Liver (tissue), 9 donors: ENCODE results near the gene VPS25. TPM values are rescaled to one million over a fixed set of nuclear protein-coding genes. Genes with fewer than 3 reads are reported as not detected.

Experiments used
- DNase-seq: peaks from one replicate; pipeline ENCODE4 v3.0.0-alpha.2; 2017; ENCODE audit warnings: low spot score
- H3K27ac ChIP-seq, 2 donors: one replicate each; pipeline ENCODE4 v1.7.0; 2013; ENCODE audit warnings: inconsistent platforms in 2 of 2, low read length in 2 of 2, control low read depth in 1 of 2, low read depth in 1 of 2, mild to moderate bottlenecking in 1 of 2
- H3K27me3 ChIP-seq, 4 donors: one replicate each; pipeline versions ENCODE4 v1.6.1 to v1.7.0; 2013; ENCODE audit warnings: low read length in 3 of 4, inconsistent platforms in 1 of 4, mild to moderate bottlenecking in 1 of 4, moderate library complexity in 1 of 4; ENCODE audit not compliant: control insufficient read depth in 4 of 4, insufficient read depth in 4 of 4
- H3K36me3 ChIP-seq, 4 donors: one replicate each; pipeline versions ENCODE4 v1.6.1 to v1.7.0; 2013; ENCODE audit warnings: low read length in 3 of 4, mild to moderate bottlenecking in 3 of 4, low read depth in 1 of 4, moderate library complexity in 1 of 4; ENCODE audit not compliant: control insufficient read depth in 4 of 4, insufficient read depth in 3 of 4
- H3K4me1 ChIP-seq, 4 donors: one replicate each; pipeline versions ENCODE4 v1.6.1 to v1.7.0; 2013; ENCODE audit warnings: low read length in 3 of 4, mild to moderate bottlenecking in 3 of 4, moderate library complexity in 1 of 4; ENCODE audit not compliant: control insufficient read depth in 4 of 4, insufficient read depth in 4 of 4
- H3K4me3 ChIP-seq, 3 donors: one replicate each; pipeline versions ENCODE4 v1.6.1 to v1.7.0; 2013; ENCODE audit warnings: low read length in 3 of 3, control low read depth in 1 of 3, low read depth in 1 of 3, mild to moderate bottlenecking in 1 of 3
- H3K9ac ChIP-seq, 2 donors: one replicate each; pipeline ENCODE4 v1.7.0; 2013; ENCODE audit warnings: low read length in 2 of 2, mild to moderate bottlenecking in 2 of 2, moderate library complexity in 2 of 2, control low read depth in 1 of 2, low read depth in 1 of 2
- H3K9me3 ChIP-seq, 4 donors: one replicate each; pipeline versions ENCODE4 v1.6.1 to v1.7.0; 2013; ENCODE audit warnings: low read length in 3 of 4; ENCODE audit not compliant: control insufficient read depth in 4 of 4
- ATF3 ChIP-seq: IDR thresholded peaks from 2 replicates; pipeline ENCODE4 v1.6.1; 2016; ENCODE audit warnings: antibody characterized with exemption
- CTCF ChIP-seq: fragments of 150-350 bp; IDR thresholded peaks from 2 replicates; pipeline ENCODE4 v1.5.1; 2017; ENCODE audit warnings: improper control_type of control experiment, low read depth, low read length; ENCODE audit not compliant: missing input control
- EGR1 ChIP-seq, 2 donors: IDR thresholded peaks; 2 replicates each; pipeline ENCODE4 v1.6.1; 2016 to 2018; ENCODE audit warnings: antibody characterized with exemption in 2 of 2, low read depth in 2 of 2
- FOXA1 ChIP-seq: IDR thresholded peaks from 2 replicates; pipeline ENCODE4 v1.6.1; 2016; ENCODE audit warnings: antibody characterized with exemption
- FOXA2 ChIP-seq: IDR thresholded peaks from 2 replicates; pipeline ENCODE4 v1.6.1; 2016; ENCODE audit warnings: antibody characterized with exemption
- GABPA ChIP-seq, 2 donors: IDR thresholded peaks in 1 of 2; conservative IDR thresholded peaks in 1 of 2; 2 replicates each; pipeline ENCODE4 v1.6.1; 2016; ENCODE audit warnings: antibody characterized with exemption in 2 of 2, mild to moderate bottlenecking in 1 of 2, moderate library complexity in 1 of 2
- HNF4A ChIP-seq, 2 donors: conservative IDR thresholded peaks; 2 replicates each; pipeline ENCODE4 v1.6.1; 2016; ENCODE audit warnings: antibody characterized with exemption in 2 of 2, mild to moderate bottlenecking in 2 of 2
- HNF4G ChIP-seq: IDR thresholded peaks from 2 replicates; pipeline ENCODE4 v1.6.1; 2016; ENCODE audit warnings: antibody characterized with exemption
- JUND ChIP-seq, 2 donors: IDR thresholded peaks; 2 replicates each; pipeline ENCODE4 v1.6.1; 2016; ENCODE audit warnings: antibody characterized with exemption in 2 of 2
- MAX ChIP-seq: IDR thresholded peaks from 2 replicates; pipeline ENCODE4 v1.6.1; 2016; ENCODE audit warnings: antibody characterized with exemption
- NR2F2 ChIP-seq: IDR thresholded peaks from 2 replicates; pipeline ENCODE4 v1.6.1; 2016; ENCODE audit warnings: antibody characterized with exemption
- RAD21 ChIP-seq, 2 donors: IDR thresholded peaks; 2 replicates each; pipeline ENCODE4 v1.6.1; 2016; ENCODE audit warnings: antibody characterized with exemption in 2 of 2, mild to moderate bottlenecking in 2 of 2
- REST ChIP-seq: IDR thresholded peaks from 2 replicates; pipeline ENCODE4 v1.6.1; 2016; ENCODE audit warnings: antibody characterized with exemption, mild to moderate bottlenecking
- RXRA ChIP-seq, 2 donors: IDR thresholded peaks; 2 replicates each; pipeline ENCODE4 v1.6.1; 2017 to 2018; ENCODE audit warnings: antibody characterized with exemption in 2 of 2, mild to moderate bottlenecking in 1 of 2
- SP1 ChIP-seq: IDR thresholded peaks from 2 replicates; pipeline ENCODE4 v1.6.1; 2018; ENCODE audit warnings: antibody characterized with exemption, mild to moderate bottlenecking
- TAF1 ChIP-seq: conservative IDR thresholded peaks from 2 replicates; pipeline ENCODE4 v1.6.1; 2016; ENCODE audit warnings: antibody characterized with exemption, mild to moderate bottlenecking
- ZBTB33 ChIP-seq: IDR thresholded peaks from 2 replicates; pipeline ENCODE4 v1.6.1; 2016; ENCODE audit warnings: antibody characterized with exemption
- WGBS: extraction: QIAGEN DNeasy Blood & Tissue Kit; methylation state at CpG from one replicate; pipeline ENCODE4 v1.1.7; 2013; 5-methylcytosine and 5-hydroxymethylcytosine counted together
- polyA plus RNA-seq, 2 donors: library from polyadenylated mRNA; stranded (reverse) in 1 of 2; unstranded in 1 of 2; fragments of 200-250 nt in 1 of 2; fragments of >200 nt in 1 of 2; fragmentation: Nextera tagmentation in 1 of 2; extraction: Ambion mirVana in 1 of 2; gene quantifications; one replicate each; pipeline versions ENCODE4 v1.2.1 to v1.2.3, GENCODE V29; 2013 to 2015
- total RNA-seq, 2 donors: library from RNA; depleted of rRNA; stranded (reverse); fragments of >200 nt; gene quantifications; one replicate each; pipeline ENCODE4 v1.2.3, GENCODE V29; 2014
- donor health status: healthy.
- donor health status: healthy.
- donor health status: healthy.
- donor health status: healthy.
- donor health status: healthy.

Gene VPS25
- total and polyA plus RNA-seq, 4 donors = 40.9 to 65.7 (median 51.0) TPM

GRCh38 chr17:42761638-42762037 lies 11.6 kb upstream of the VPS25 start:
- WGBS = 75% methylated on average over 12 of the region's 12 CpGs
- TF ChIP-seq HNF4A (conservative IDR thresholded peaks at IDR 0.05) (no peak), FOXA2 (no peak), GABPA (IDR thresholded peaks at IDR 0.05 in 1 of 2, conservative IDR thresholded peaks at IDR 0.05 in 1 of 2) (no peak), RAD21 (IDR thresholded peaks at IDR 0.05) (no peak), EGR1 (IDR thresholded peaks at IDR 0.05; ENCODE audit: low read depth in 2 of 2) (no peak), ATF3 (no peak), TAF1 (no peak), SP1 (no peak), CTCF (no peak), FOXA1 (no peak), JUND (IDR thresholded peaks at IDR 0.05) (no peak), RXRA (IDR thresholded peaks at IDR 0.05) (no peak), ZBTB33 (no peak), HNF4G (no peak), NR2F2 (no peak), REST (no peak), MAX (no peak)
- Histone ChIP-seq H3K36me3 (no peaks in the 10 kb centered on the region), H3K27me3 (peaks cover 0 to 2% (median 0%) of the 10 kb centered on the region in 4 donors), H3K9me3 (no peaks in the 10 kb centered on the region), H3K4me3 (peak overlapping the region in 1 of 3 donors; percentile 60), H3K9ac (no peak overlapping the region), H3K4me1 (peaks cover 3 to 20% (median 9%) of the 10 kb centered on the region in 4 donors), H3K27ac (no peak overlapping the region)
- no peak for DNase-seq

GRCh38 chr17:42766124-42766523 lies 7.1 kb upstream of the VPS25 start:
- WGBS = 63% methylated on average over 6 of the region's 6 CpGs
- TF ChIP-seq REST = no peak
- TF ChIP-seq MAX = no peak
- TF ChIP-seq TAF1 = no peak
- no peak for TF ChIP-seq GABPA (IDR thresholded peaks at IDR 0.05 in 1 of 2, conservative IDR thresholded peaks at IDR 0.05 in 1 of 2)
- no peak for TF ChIP-seq JUND (IDR thresholded peaks at IDR 0.05)
- TF ChIP-seq FOXA1 = no peak
- TF ChIP-seq ZBTB33 = no peak
- TF ChIP-seq ATF3 = no peak

More at GRCh38 chr17:42766124-42766523, 7.1 kb upstream of the VPS25 start:
- Histone ChIP-seq H3K4me1 (peaks cover 0 to 6% (median 4%) of the 10 kb centered on the region in 4 donors), H3K36me3 (no peaks in the 10 kb centered on the region), H3K9me3 (no peaks in the 10 kb centered on the region), H3K9ac (no peak overlapping the region), H3K4me3 (no peak overlapping the region), H3K27me3 (peaks cover 0 to 2% (median 0%) of the 10 kb centered on the region in 4 donors), H3K27ac (no peak overlapping the region)
- no peak for DNase-seq
